ENCODE results near the gene ST6GALNAC6.

DNA sequence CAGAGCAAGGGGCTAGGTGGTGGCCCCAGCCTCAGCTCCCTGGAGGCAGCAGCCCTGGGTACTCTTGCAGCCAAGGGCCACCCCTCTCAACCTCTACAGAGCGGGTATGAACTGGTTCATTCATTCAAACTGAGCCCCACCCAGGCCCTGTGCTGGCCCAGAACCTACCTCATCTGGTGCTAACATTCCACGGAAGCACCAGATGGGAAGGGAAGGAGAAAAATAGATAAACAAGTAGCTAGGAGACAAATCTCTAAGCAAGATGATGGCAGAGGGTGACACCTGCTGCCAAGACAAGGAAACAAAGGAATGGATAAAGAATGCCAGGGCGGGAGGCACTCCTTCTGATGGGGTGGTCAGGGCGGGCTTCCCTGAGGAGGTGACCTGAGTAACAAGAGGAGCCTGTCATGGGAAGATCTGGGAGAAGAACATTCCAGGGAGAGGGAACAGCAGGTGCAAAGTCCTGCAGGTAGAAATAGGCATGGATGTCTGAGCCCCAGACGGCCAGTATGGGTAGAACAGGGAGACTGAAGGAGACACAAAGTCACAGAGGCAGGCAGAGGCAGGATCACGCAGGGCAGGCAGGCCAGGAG lies 11.3 kb upstream of the ST6GALNAC6 start:
- TF ChIP-seq, protein P1, sequence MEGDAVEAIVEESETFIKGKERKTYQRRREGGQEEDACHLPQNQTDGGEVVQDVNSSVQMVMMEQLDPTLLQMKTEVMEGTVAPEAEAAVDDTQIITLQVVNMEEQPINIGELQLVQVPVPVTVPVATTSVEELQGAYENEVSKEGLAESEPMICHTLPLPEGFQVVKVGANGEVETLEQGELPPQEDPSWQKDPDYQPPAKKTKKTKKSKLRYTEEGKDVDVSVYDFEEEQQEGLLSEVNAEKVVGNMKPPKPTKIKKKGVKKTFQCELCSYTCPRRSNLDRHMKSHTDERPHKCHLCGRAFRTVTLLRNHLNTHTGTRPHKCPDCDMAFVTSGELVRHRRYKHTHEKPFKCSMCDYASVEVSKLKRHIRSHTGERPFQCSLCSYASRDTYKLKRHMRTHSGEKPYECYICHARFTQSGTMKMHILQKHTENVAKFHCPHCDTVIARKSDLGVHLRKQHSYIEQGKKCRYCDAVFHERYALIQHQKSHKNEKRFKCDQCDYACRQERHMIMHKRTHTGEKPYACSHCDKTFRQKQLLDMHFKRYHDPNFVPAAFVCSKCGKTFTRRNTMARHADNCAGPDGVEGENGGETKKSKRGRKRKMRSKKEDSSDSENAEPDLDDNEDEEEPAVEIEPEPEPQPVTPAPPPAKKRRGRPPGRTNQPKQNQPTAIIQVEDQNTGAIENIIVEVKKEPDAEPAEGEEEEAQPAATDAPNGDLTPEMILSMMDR (conservative IDR thresholded peaks at IDR 0.05; ENCODE audit: low read length) = peak; percentile 63
- no peak for TF ChIP-seq EZH2phosphoT487 (IDR thresholded peaks at IDR 0.05; ENCODE audit: borderline replicate concordance)

Measured in Loucy (cell line).